Choroid plexus epithelial cell (primary cell): ENCODE data around the gene PNMA3.
"Not testable (repeated sequence)": the region's sequence is repeated elsewhere in the genome, so short reads cannot be mapped to it uniquely, and the experiment has no call there.

Source experiments
- DNase-seq: peaks from one replicate; pipeline ENCODE4 v3.0.0-alpha.2; 2010; ENCODE audit warnings: low read depth
- H3K4me3 ChIP-seq: 2 replicates; pipeline ENCODE4 v1.5.1; 2011; ENCODE audit warnings: low read depth, mild to moderate bottlenecking, control low read depth, low read length, moderate library complexity
- TF ChIP-seq, protein P1 (sequence below): conservative IDR thresholded peaks from 2 replicates; pipeline ENCODE4 v1.5.1; 2011; ENCODE audit warnings: low read depth, mild to moderate bottlenecking, control low read depth, inconsistent platforms, low read length, moderate library complexity

PNMA3 gene

DNA sequence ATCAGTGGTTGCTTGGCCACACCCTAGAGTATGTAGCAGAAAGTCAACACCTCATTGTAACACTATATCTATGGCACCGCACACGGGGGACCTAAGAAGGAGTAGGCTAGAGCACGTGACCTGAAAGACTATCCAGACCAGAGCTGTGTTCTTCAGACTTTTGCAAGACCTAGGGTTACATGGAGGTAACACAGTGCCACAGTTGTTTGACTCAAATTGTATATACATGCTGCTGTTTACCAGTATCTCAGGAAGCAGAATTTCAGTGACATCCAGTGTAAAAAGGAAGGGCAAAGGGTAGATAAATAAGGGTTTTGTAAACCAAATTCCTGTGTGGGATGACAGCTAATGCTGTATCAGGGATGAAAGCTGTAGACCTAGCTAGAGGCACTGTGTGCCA is 46.1 kb downstream of the PNMA3 start:
- DNase-seq, result no peak
- TF ChIP-seq, protein P1, sequence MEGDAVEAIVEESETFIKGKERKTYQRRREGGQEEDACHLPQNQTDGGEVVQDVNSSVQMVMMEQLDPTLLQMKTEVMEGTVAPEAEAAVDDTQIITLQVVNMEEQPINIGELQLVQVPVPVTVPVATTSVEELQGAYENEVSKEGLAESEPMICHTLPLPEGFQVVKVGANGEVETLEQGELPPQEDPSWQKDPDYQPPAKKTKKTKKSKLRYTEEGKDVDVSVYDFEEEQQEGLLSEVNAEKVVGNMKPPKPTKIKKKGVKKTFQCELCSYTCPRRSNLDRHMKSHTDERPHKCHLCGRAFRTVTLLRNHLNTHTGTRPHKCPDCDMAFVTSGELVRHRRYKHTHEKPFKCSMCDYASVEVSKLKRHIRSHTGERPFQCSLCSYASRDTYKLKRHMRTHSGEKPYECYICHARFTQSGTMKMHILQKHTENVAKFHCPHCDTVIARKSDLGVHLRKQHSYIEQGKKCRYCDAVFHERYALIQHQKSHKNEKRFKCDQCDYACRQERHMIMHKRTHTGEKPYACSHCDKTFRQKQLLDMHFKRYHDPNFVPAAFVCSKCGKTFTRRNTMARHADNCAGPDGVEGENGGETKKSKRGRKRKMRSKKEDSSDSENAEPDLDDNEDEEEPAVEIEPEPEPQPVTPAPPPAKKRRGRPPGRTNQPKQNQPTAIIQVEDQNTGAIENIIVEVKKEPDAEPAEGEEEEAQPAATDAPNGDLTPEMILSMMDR, result no peak

DNA sequence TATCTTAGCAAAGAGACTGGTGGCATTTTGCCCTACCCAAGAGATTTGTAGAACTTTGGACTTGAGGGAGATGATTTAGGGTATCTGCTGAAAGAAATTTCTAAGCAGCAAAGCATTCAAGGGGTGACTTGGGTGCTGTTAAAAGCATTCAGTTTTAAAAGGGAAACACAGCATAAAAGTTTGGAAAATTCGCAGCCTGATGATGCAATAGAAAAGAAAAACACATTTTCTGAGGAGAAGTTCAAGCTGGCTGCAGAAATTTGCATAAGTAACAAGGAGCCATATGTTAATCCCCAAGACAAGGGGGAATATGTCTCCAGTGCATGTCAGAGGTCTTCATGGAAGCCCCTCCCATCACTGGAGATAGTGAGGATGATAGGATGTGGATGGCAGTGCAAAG is 48.7 kb downstream of the PNMA3 start:
- DNase-seq, H3K4me3 ChIP-seq: not testable (repeated sequence)

More for the DNA sequence above, 46.1 kb downstream of the PNMA3 start:
- no peak overlapping the region for H3K4me3 ChIP-seq

DNA sequence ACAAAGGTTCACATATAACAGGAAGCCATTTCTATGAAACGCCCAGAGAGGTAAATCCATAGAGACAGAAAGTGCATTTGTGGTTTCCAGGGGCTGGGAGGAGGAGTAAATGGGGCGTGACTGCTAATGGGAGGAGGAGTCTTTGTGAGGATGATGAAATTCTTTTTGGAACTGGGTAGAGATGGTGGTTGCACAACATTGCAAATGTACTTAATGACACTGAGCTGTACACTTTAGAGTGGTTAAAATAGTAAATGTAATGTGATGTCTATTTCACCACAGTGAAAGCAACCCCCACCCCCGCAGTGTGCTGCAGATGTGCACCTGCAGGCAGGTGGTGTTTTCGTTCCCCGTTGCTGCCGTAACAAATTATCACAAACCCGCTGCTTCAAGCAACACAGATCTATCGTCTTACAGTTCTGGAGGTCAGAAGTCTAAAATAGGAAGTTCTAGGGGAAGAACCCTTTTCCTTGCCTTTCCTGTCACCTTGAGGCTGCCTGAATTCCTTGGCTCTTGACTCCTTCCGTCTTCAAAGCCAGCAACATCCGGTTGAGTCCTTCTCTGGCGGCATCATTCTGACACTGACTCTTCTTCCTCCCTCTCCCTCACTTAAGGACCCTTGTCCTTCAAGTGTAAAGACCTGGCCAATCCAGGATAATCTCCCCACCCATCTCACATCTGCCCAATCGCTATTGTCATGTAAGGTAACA is 50.0 kb downstream of the PNMA3 start:
- H3K4me3 ChIP-seq, DNase-seq: not testable (repeated sequence)
